ENCODE data around the gene C9orf72. TPM values are rescaled to one million over a fixed set of nuclear protein-coding genes. Genes with fewer than 3 reads are reported as not detected.

The C9orf72 gene
- total RNA-seq, 1 experiment from 2014 or later, result 40.6 TPM

GRCh38 chr9:27528076-27528885, 45.0 kb downstream of the C9orf72 start:
- H3K9me3 ChIP-seq (ENCODE audit: low read length), result no peaks in the 10 kb centered on the region
- DNase-seq, result no peak
- H2AFZ ChIP-seq (ENCODE audit: low read length), result no peak overlapping the region
- no peak overlapping the region for H3K9ac ChIP-seq (ENCODE audit: low read length)
- H3K4me1 ChIP-seq (ENCODE audit: low read length), result peaks cover 9% of the 10 kb centered on the region
- H3K9me2 ChIP-seq (replicated peaks; ENCODE audit: insufficient read depth, low read length), result no peaks in the 10 kb centered on the region
- H3K4me3 ChIP-seq (ENCODE audit: low read length), result no peak overlapping the region
- H3K27ac ChIP-seq (ENCODE audit: low read length), result no peak overlapping the region
- H3K79me2 ChIP-seq (ENCODE audit: low read length), result no peaks in the 10 kb centered on the region
- H4K20me1 ChIP-seq (ENCODE audit: insufficient read depth, low read depth, low read length), result no peaks in the 10 kb centered on the region
- H3K27me3 ChIP-seq (ENCODE audit: low read length), result no peaks in the 10 kb centered on the region
- H3K36me3 ChIP-seq (ENCODE audit: insufficient read depth, low read length), result no peaks in the 10 kb centered on the region
- no peak overlapping the region for H3K4me2 ChIP-seq (ENCODE audit: low read depth, low read length, poor library complexity, severe bottlenecking)

- no peak overlapping the region for H3K4me2 ChIP-seq (ENCODE audit: low read depth, low read length, poor library complexity, severe bottlenecking)
- DNase-seq, result no peak
- H3K36me3 ChIP-seq (ENCODE audit: insufficient read depth, low read length), result no peaks in the 10 kb centered on the region
- H3K27me3 ChIP-seq (ENCODE audit: low read length), result no peaks in the 10 kb centered on the region
- H3K27ac ChIP-seq (ENCODE audit: low read length), result no peak overlapping the region
- no peak overlapping the region for H2AFZ ChIP-seq (ENCODE audit: low read length)
- H3K9me3 ChIP-seq (ENCODE audit: low read length), result no peaks in the 10 kb centered on the region
- peaks cover 9% of the 10 kb centered on the region for H3K4me1 ChIP-seq (ENCODE audit: low read length)
- no peak overlapping the region for H3K4me3 ChIP-seq (ENCODE audit: low read length)
- H4K20me1 ChIP-seq (ENCODE audit: insufficient read depth, low read depth, low read length), result no peaks in the 10 kb centered on the region
- no peaks in the 10 kb centered on the region for H3K9me2 ChIP-seq (replicated peaks; ENCODE audit: insufficient read depth, low read length)
- H3K9ac ChIP-seq (ENCODE audit: low read length), result no peak overlapping the region
- no peaks in the 10 kb centered on the region for H3K79me2 ChIP-seq (ENCODE audit: low read length)
Measured at GRCh38 chr9:27527702-27528075, 45.6 kb downstream of the C9orf72 start.

GRCh38 chr9:27524236-27524635, 49.0 kb downstream of the C9orf72 start, which contains the start of gene IFNK:
Gene IFNK, plus strand, starts transcription at chr9:27524290. Its CDS starts 47 bp downstream, at chr9:27524337.
- DNase-seq, result no peak
- Histone ChIP-seq H3K27ac (ENCODE audit: low read length) (no peak within 1 kb of the TSS), H3K4me3 (ENCODE audit: low read length) (no peak within 1 kb of the TSS), H4K20me1 (ENCODE audit: insufficient read depth, low read depth, low read length) (no peaks in the 10 kb centered on the region), H3K36me3 (ENCODE audit: insufficient read depth, low read length) (no peaks in the 10 kb centered on the region), H3K79me2 (ENCODE audit: low read length) (no peaks in the 10 kb centered on the region), H3K9me2 (replicated peaks; ENCODE audit: insufficient read depth, low read length) (no peaks in the 10 kb centered on the region), H3K4me1 (ENCODE audit: low read length) (peaks cover 5% of the 10 kb centered on the region), H3K4me2 (ENCODE audit: low read depth, low read length, poor library complexity, severe bottlenecking) (no peak within 1 kb of the TSS), H3K9ac (ENCODE audit: low read length) (no peak within 1 kb of the TSS), H3K9me3 (ENCODE audit: low read length) (no peaks in the 10 kb centered on the region), H2AFZ (ENCODE audit: low read length) (no peak within 1 kb of the TSS), H3K27me3 (ENCODE audit: low read length) (no peaks in the 10 kb centered on the region)

- no peak overlapping the region for H3K27ac ChIP-seq (ENCODE audit: low read length)
- no peak overlapping the region for H3K4me2 ChIP-seq (ENCODE audit: low read depth, low read length, poor library complexity, severe bottlenecking)
- DNase-seq, result no peak
- H3K9ac ChIP-seq (ENCODE audit: low read length), result no peak overlapping the region
- no peaks in the 10 kb centered on the region for H3K4me1 ChIP-seq (ENCODE audit: low read length)
- H3K36me3 ChIP-seq (ENCODE audit: insufficient read depth, low read length), result no peaks in the 10 kb centered on the region
- no peaks in the 10 kb centered on the region for H3K79me2 ChIP-seq (ENCODE audit: low read length)
- no peak overlapping the region for H3K4me3 ChIP-seq (ENCODE audit: low read length)
- no peak overlapping the region for H2AFZ ChIP-seq (ENCODE audit: low read length)
- H4K20me1 ChIP-seq (ENCODE audit: insufficient read depth, low read depth, low read length), result no peaks in the 10 kb centered on the region
- H3K9me2 ChIP-seq (replicated peaks; ENCODE audit: insufficient read depth, low read length), result no peaks in the 10 kb centered on the region
- no peaks in the 10 kb centered on the region for H3K27me3 ChIP-seq (ENCODE audit: low read length)
- no peaks in the 10 kb centered on the region for H3K9me3 ChIP-seq (ENCODE audit: low read length)
Measured at GRCh38 chr9:27523141-27523540, 50.1 kb downstream of the C9orf72 start.

GRCh38 chr9:27520986-27521385, 52.3 kb downstream of the C9orf72 start:
- H3K27ac ChIP-seq (ENCODE audit: low read length), result no peak overlapping the region
- H3K9ac ChIP-seq (ENCODE audit: low read length), result no peak overlapping the region
- no peaks in the 10 kb centered on the region for H3K4me1 ChIP-seq (ENCODE audit: low read length)
- H3K79me2 ChIP-seq (ENCODE audit: low read length), result no peaks in the 10 kb centered on the region
- H3K4me2 ChIP-seq (ENCODE audit: low read depth, low read length, poor library complexity, severe bottlenecking), result no peak overlapping the region
- no peaks in the 10 kb centered on the region for H4K20me1 ChIP-seq (ENCODE audit: insufficient read depth, low read depth, low read length)
- H3K27me3 ChIP-seq (ENCODE audit: low read length), result no peaks in the 10 kb centered on the region
- DNase-seq, result no peak
- H3K9me3 ChIP-seq (ENCODE audit: low read length), result no peaks in the 10 kb centered on the region
- H3K4me3 ChIP-seq (ENCODE audit: low read length), result no peak overlapping the region
- no peaks in the 10 kb centered on the region for H3K9me2 ChIP-seq (replicated peaks; ENCODE audit: insufficient read depth, low read length)
- no peak overlapping the region for H2AFZ ChIP-seq (ENCODE audit: low read length)
- no peaks in the 10 kb centered on the region for H3K36me3 ChIP-seq (ENCODE audit: insufficient read depth, low read length)

- Histone ChIP-seq H3K36me3 (ENCODE audit: insufficient read depth, low read length) (no peaks in the 10 kb centered on the region), H3K9me2 (replicated peaks; ENCODE audit: insufficient read depth, low read length) (no peaks in the 10 kb centered on the region), H4K20me1 (ENCODE audit: insufficient read depth, low read depth, low read length) (no peaks in the 10 kb centered on the region), H3K27me3 (ENCODE audit: low read length) (no peaks in the 10 kb centered on the region), H3K9me3 (ENCODE audit: low read length) (no peaks in the 10 kb centered on the region), H3K4me1 (ENCODE audit: low read length) (no peaks in the 10 kb centered on the region), H2AFZ (ENCODE audit: low read length) (no peak overlapping the region), H3K4me2 (ENCODE audit: low read depth, low read length, poor library complexity, severe bottlenecking) (no peak overlapping the region), H3K9ac (ENCODE audit: low read length) (no peak overlapping the region), H3K79me2 (ENCODE audit: low read length) (no peaks in the 10 kb centered on the region), H3K27ac (ENCODE audit: low read length) (no peak overlapping the region), H3K4me3 (ENCODE audit: low read length) (no peak overlapping the region)
- DNase-seq, result no peak
Measured at GRCh38 chr9:27519466-27520465, 53.5 kb downstream of the C9orf72 start.

- Histone ChIP-seq H3K9ac (ENCODE audit: low read length) (no peak overlapping the region), H3K27ac (ENCODE audit: low read length) (no peak overlapping the region), H2AFZ (ENCODE audit: low read length) (no peak overlapping the region), H3K36me3 (ENCODE audit: insufficient read depth, low read length) (no peaks in the 10 kb centered on the region), H3K4me1 (ENCODE audit: low read length) (no peaks in the 10 kb centered on the region), H3K9me2 (replicated peaks; ENCODE audit: insufficient read depth, low read length) (no peaks in the 10 kb centered on the region), H3K9me3 (ENCODE audit: low read length) (no peaks in the 10 kb centered on the region), H4K20me1 (ENCODE audit: insufficient read depth, low read depth, low read length) (no peaks in the 10 kb centered on the region), H3K79me2 (ENCODE audit: low read length) (no peaks in the 10 kb centered on the region), H3K27me3 (ENCODE audit: low read length) (no peaks in the 10 kb centered on the region), H3K4me3 (ENCODE audit: low read length) (no peak overlapping the region), H3K4me2 (ENCODE audit: low read depth, low read length, poor library complexity, severe bottlenecking) (no peak overlapping the region)
- DNase-seq, result no peak
Measured at GRCh38 chr9:27518809-27519208, 54.5 kb downstream of the C9orf72 start.

- Histone ChIP-seq H3K36me3 (ENCODE audit: insufficient read depth, low read length) (no peaks in the 10 kb centered on the region), H3K4me1 (ENCODE audit: low read length) (no peaks in the 10 kb centered on the region), H3K9me2 (replicated peaks; ENCODE audit: insufficient read depth, low read length) (no peaks in the 10 kb centered on the region), H4K20me1 (ENCODE audit: insufficient read depth, low read depth, low read length) (no peaks in the 10 kb centered on the region), H2AFZ (ENCODE audit: low read length) (no peak overlapping the region), H3K9me3 (ENCODE audit: low read length) (no peaks in the 10 kb centered on the region), H3K9ac (ENCODE audit: low read length) (no peak overlapping the region), H3K27me3 (ENCODE audit: low read length) (no peaks in the 10 kb centered on the region), H3K27ac (ENCODE audit: low read length) (no peak overlapping the region), H3K4me2 (ENCODE audit: low read depth, low read length, poor library complexity, severe bottlenecking) (no peak overlapping the region), H3K79me2 (ENCODE audit: low read length) (no peaks in the 10 kb centered on the region), H3K4me3 (ENCODE audit: low read length) (no peak overlapping the region)
- no peak for DNase-seq
Measured at GRCh38 chr9:27518006-27518405, 55.3 kb downstream of the C9orf72 start.

Measured in Karpas-422 (cell line).